IMR-90 (cell line): Measurements from ENCODE around the gene SPINT1. TPM values are rescaled to one million over a fixed set of nuclear protein-coding genes. Genes with fewer than 3 reads are reported as not detected.

ENCODE experiments used
- ATAC-seq: fragments of 200-7000 bp; cut with Tn5 transposase; 2 replicates; pipeline ENCODE4 v1.9.1; 2020; ENCODE audit warnings: low read depth, mild to moderate bottlenecking, moderate library complexity
- BruUV-seq: library from RNA; stranded (reverse); fragments of 400-500 nt; replicated peaks from 2 replicates; lab custom pipeline; 2021; lab: Mats Ljungman, UMichigan
- CTCF ChIA-PET: fragments of 300-600 bp; formaldehyde crosslinking; extraction: SDS; loops from one replicate; lab custom pipeline; 2021; ENCODE audit warnings: antibody characterized with exemption; lab: Yijun Ruan, JAX
- POLR2A ChIA-PET: fragments of 300-600 bp; sonication (Branson Sonifier 250); formaldehyde crosslinking; loops from one replicate; lab custom pipeline; 2022; ENCODE audit warnings: antibody characterized with exemption; ENCODE audit not compliant: unreplicated experiment; lab: Charles Lee
- DNase-seq: peaks from one replicate; pipeline ENCODE4 v3.0.0; 2013
- H2AFZ ChIP-seq: replicated peaks from 2 replicates; pipeline ENCODE3; 2013; ENCODE audit warnings: low read length, mild to moderate bottlenecking; ENCODE audit not compliant: poor library complexity
- H2AK5ac ChIP-seq: 2 replicates; pipeline ENCODE4 v1.6.1; 2013; ENCODE audit warnings: low read depth, low read length, inconsistent platforms
- H2AK9ac ChIP-seq: replicated peaks from 2 replicates; pipeline ENCODE3; 2013; ENCODE audit warnings: mild to moderate bottlenecking, low read depth, low read length, moderate library complexity; ENCODE audit not compliant: poor library complexity
- H2BK120ac ChIP-seq: 2 replicates; pipeline ENCODE4 v1.6.1; 2013; ENCODE audit warnings: low read depth, low read length, inconsistent platforms
- H2BK15ac ChIP-seq: 3 replicates; pipeline ENCODE4 v1.6.1; 2013; ENCODE audit warnings: low read depth, low read length, inconsistent platforms
- H2BK20ac ChIP-seq: 2 replicates; pipeline ENCODE4 v1.6.1; 2013; ENCODE audit warnings: low read depth, mild to moderate bottlenecking, inconsistent platforms, low read length, moderate library complexity
- H2BK5ac ChIP-seq: 2 replicates; pipeline ENCODE4 v1.6.1; 2013; ENCODE audit warnings: mild to moderate bottlenecking, low read depth, low read length, inconsistent platforms; ENCODE audit not compliant: poor library complexity, severe bottlenecking
- H3K14ac ChIP-seq: replicated peaks from 2 replicates; pipeline ENCODE4 v1.6.1; 2013; ENCODE audit warnings: low read depth, low read length, inconsistent platforms
- H3K18ac ChIP-seq: 2 replicates; pipeline ENCODE4 v1.6.1; 2013; ENCODE audit warnings: low read depth, low read length, control low read depth
- H3K23ac ChIP-seq: 2 replicates; pipeline ENCODE4 v1.6.1; 2013; ENCODE audit warnings: low read depth, low read length, inconsistent platforms
- H3K27ac ChIP-seq: 2 replicates; pipeline ENCODE4 v1.5.1; 2013; ENCODE audit warnings: mild to moderate bottlenecking, control low read depth, low read length; ENCODE audit not compliant: insufficient read depth
- H3K27me3 ChIP-seq: 2 replicates; pipeline ENCODE4 v1.6.1; 2013; ENCODE audit warnings: low read length; ENCODE audit not compliant: control insufficient read depth, insufficient read depth
- H3K36me3 ChIP-seq: 2 replicates; pipeline ENCODE4 v1.6.1; 2013; ENCODE audit warnings: low read length, mixed read lengths; ENCODE audit not compliant: control insufficient read depth, insufficient read depth
- H3K4ac ChIP-seq: 2 replicates; pipeline ENCODE4 v1.6.1; 2013; ENCODE audit warnings: low read depth, low read length, inconsistent platforms
- H3K4me1 ChIP-seq: 2 replicates; pipeline ENCODE4 v1.6.1; 2013; ENCODE audit warnings: low read length, mixed read lengths; ENCODE audit not compliant: control insufficient read depth, insufficient read depth
- H3K4me2 ChIP-seq: 2 replicates; pipeline ENCODE4 v1.6.1; 2013; ENCODE audit warnings: low read depth, mild to moderate bottlenecking, control low read depth, low read length, moderate library complexity
- H3K4me3 ChIP-seq: 2 replicates; pipeline ENCODE4 v1.5.1; 2013; ENCODE audit warnings: low read depth, mild to moderate bottlenecking, control low read depth, low read length, moderate library complexity; ENCODE audit not compliant: insufficient read depth
- H3K56ac ChIP-seq: 2 replicates; pipeline ENCODE4 v1.6.1; 2013; ENCODE audit warnings: low read length, inconsistent platforms; ENCODE audit not compliant: insufficient read depth; ENCODE audit errors: extremely low read depth
- H3K79me1 ChIP-seq, 2 experiments: 2 replicates each; pipeline ENCODE4 v1.6.1; 2013; ENCODE audit warnings: low read length in 2 of 2, inconsistent platforms in 1 of 2, low read depth in 1 of 2
- H3K9ac ChIP-seq: 2 replicates; pipeline ENCODE4 v1.6.1; 2013; ENCODE audit warnings: low read depth, low read length, control low read depth
- H3K9me1 ChIP-seq: 2 replicates; pipeline ENCODE4 v1.6.1; 2013; ENCODE audit warnings: low read length, inconsistent platforms; ENCODE audit not compliant: insufficient read depth
- H3K9me3 ChIP-seq: 2 replicates; pipeline ENCODE4 v1.6.1; 2013; ENCODE audit warnings: low read length; ENCODE audit not compliant: control insufficient read depth, insufficient read depth
- H4K20me1 ChIP-seq: 2 replicates; pipeline ENCODE4 v1.6.1; 2013; ENCODE audit warnings: low read length, inconsistent platforms; ENCODE audit not compliant: insufficient read depth
- H4K5ac ChIP-seq: 2 replicates; pipeline ENCODE4 v1.6.1; 2013; ENCODE audit warnings: mild to moderate bottlenecking, low read depth, low read length, control low read depth
- H4K8ac ChIP-seq, 2 experiments: 2 replicates each; pipeline ENCODE4 v1.6.1; 2013; ENCODE audit warnings: low read depth in 2 of 2, low read length in 2 of 2, control low read depth in 1 of 2, inconsistent platforms in 1 of 2
- H4K91ac ChIP-seq: 2 replicates; pipeline ENCODE4 v1.6.1; 2013; ENCODE audit warnings: low read depth, low read length, inconsistent platforms; ENCODE audit not compliant: insufficient read depth
- BHLHE40 ChIP-seq: fragments of 150-350 bp; IDR thresholded peaks from 2 replicates; pipeline ENCODE4 v1.6.1; 2016; ENCODE audit warnings: mild to moderate bottlenecking, low read depth, low read length
- CEBPB ChIP-seq: IDR thresholded peaks from 2 replicates; pipeline ENCODE4 v1.6.1; 2012; ENCODE audit warnings: low read depth, low read length, improper control_type of control experiment
- FOS ChIP-seq: fragments of 150-350 bp; IDR thresholded peaks from 2 replicates; pipeline ENCODE4 v1.6.1; 2016; ENCODE audit warnings: low read depth, low read length
- MAFK ChIP-seq: IDR thresholded peaks from 2 replicates; pipeline ENCODE4 v1.6.1; 2012; ENCODE audit warnings: low read depth, low read length, improper control_type of control experiment
- MAZ ChIP-seq: IDR thresholded peaks from 2 replicates; pipeline ENCODE4 v1.6.1; 2012; ENCODE audit warnings: low read depth, mild to moderate bottlenecking, low read length, improper control_type of control experiment, moderate library complexity, borderline replicate concordance
- MXI1 ChIP-seq: IDR thresholded peaks from 2 replicates; pipeline ENCODE4 v1.6.1; 2012; ENCODE audit warnings: low read depth, mild to moderate bottlenecking, low read length, moderate library complexity, borderline replicate concordance
- NFE2L2 ChIP-seq: fragments of 150-350 bp; IDR thresholded peaks from 2 replicates; pipeline ENCODE4 v1.6.1; 2016; ENCODE audit warnings: low read depth, mild to moderate bottlenecking, low read length
- POLR2A ChIP-seq: IDR thresholded peaks from 2 replicates; pipeline ENCODE4 v1.6.1; 2012; ENCODE audit warnings: mild to moderate bottlenecking, low read depth, low read length
- RFX5 ChIP-seq: IDR thresholded peaks from 2 replicates; pipeline ENCODE4 v1.8.0; 2012; ENCODE audit warnings: low read depth, mild to moderate bottlenecking, low read length, moderate library complexity
- SMC3 ChIP-seq: fragments of 150-350 bp; IDR thresholded peaks from 2 replicates; pipeline ENCODE4 v1.6.1; 2016; ENCODE audit warnings: low read depth, mild to moderate bottlenecking, antibody characterized with exemption, low read length, moderate library complexity
- WGBS, 2 experiments: methylation state at CpG; one replicate each; pipeline versions ENCODE4 v1.1.5 to v1.1.7; 2013; ENCODE audit warnings: missing lambda C conversion rate in 2 of 2; ENCODE audit not compliant: insufficient read length in 1 of 2; ENCODE audit errors: extremely low coverage in 2 of 2; 5-methylcytosine and 5-hydroxymethylcytosine counted together
- dilution Hi-C: fragments of 300-500 bp; cut with HindIII; formaldehyde crosslinking; loops from one replicate; pipeline ENCODE4 v1.14.3; 2018; ENCODE audit warnings: low sequenced_read_pairs; ENCODE audit not compliant: unreplicated experiment
- in situ Hi-C: fragments of 300-500 bp; cut with MboI; formaldehyde crosslinking; loops from 3 replicates; pipeline ENCODE4 v1.14.3; 2019; ENCODE audit warnings: low sequenced_read_pairs, inconsistent platforms, mixed read lengths
- intact Hi-C: fragments of 100-400 bp; cut with micrococcal nuclease; formaldehyde crosslinking; loops from 2 replicates; pipeline ENCODE4 v1.10.0; 2022
- polyA plus RNA-seq, 3 experiments: library from polyadenylated mRNA; depleted of rRNA; stranded (reverse); fragments of >200 nt; gene quantifications; 2 replicates each; pipeline ENCODE4 v1.2.3, GENCODE V29; 2012; ENCODE audit warnings: low replicate concordance in 1 of 3
- total RNA-seq: library from RNA; depleted of rRNA; stranded (reverse); fragments of >200 nt; gene quantifications from 2 replicates; pipeline ENCODE4 v1.2.3, GENCODE V29; 2012
- TF ChIP-seq, protein P1 (sequence below): conservative IDR thresholded peaks from 2 replicates; pipeline ENCODE4 v1.5.1; 2012; ENCODE audit warnings: mild to moderate bottlenecking, low read depth, low read length, improper control_type of control experiment
- TF ChIP-seq, protein P2 (sequence below): fragments of 150-350 bp; IDR thresholded peaks from 2 replicates; pipeline ENCODE4 v1.6.1; 2017; ENCODE audit warnings: mild to moderate bottlenecking, antibody characterized with exemption, low read length, low read depth

SPINT1 gene
- total and polyA plus RNA-seq, 2 of the 4 experiments (the other 2 are of a cell fraction): 0.90 to 2.1 TPM

DNA sequence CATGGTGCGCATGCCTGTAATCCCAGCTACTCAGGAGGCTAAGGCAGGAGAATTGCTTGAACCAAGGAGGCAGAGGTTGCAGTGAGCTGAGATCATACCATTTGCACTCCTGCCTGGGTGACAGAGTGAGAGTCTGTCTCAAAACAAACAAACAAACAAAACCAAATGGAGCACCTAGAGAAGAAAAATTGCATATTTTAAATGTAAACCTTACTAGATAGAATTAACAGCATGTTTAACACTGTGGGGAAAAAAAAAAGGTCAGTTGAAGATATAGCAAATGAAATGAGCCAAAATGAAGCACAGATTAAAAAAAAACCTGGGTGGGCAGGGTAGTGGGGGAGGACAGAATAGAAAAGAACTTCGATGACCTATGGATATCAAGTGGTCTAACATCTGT, 22.7 kb upstream of the SPINT1 start:
- Histone ChIP-seq H3K4me3 (no peak overlapping the region), H3K79me1 (no peaks in the 10 kb centered on the region), H3K9me1 (peaks cover 3% of the 10 kb centered on the region; the same call in 1 of the 2 replicates), H3K9ac (no peak overlapping the region), H4K5ac (no peak overlapping the region), H3K23ac (no peak overlapping the region), H2BK20ac (no peak overlapping the region), H3K18ac (no peak overlapping the region), H3K9me3 (no peaks in the 10 kb centered on the region), H3K14ac (no peak overlapping the region), H3K4me1 (peaks cover 8% of the 10 kb centered on the region), H4K91ac (no peak overlapping the region), H3K4me2 (no peak overlapping the region), H3K27me3 (no peaks in the 10 kb centered on the region), H2BK5ac (no peak overlapping the region), H2BK120ac (no peak overlapping the region), H4K8ac (no peak overlapping the region), H3K4ac (no peak overlapping the region), H2AFZ (no peak overlapping the region), H2BK15ac (no peak overlapping the region), H4K20me1 (no peaks in the 10 kb centered on the region; the same call in 1 of the 2 replicates), H3K27ac (no peak overlapping the region), H3K56ac (no peak overlapping the region), H3K36me3 (no peaks in the 10 kb centered on the region), H2AK9ac (no peak overlapping the region), H2AK5ac (no peak overlapping the region)
- dilution Hi-C loops (no loop called here), intact Hi-C loops (no loop called here), in situ Hi-C loops (no loop called here)
- DNase-seq (no peak), ATAC-seq (no peak)
- no TSS peak for BruUV-seq
- POLR2A ChIA-PET: no interaction called here
- CTCF ChIA-PET: no interaction called here
- TF ChIP-seq NFE2L2 (no peak), RFX5 (no peak), BHLHE40 (no peak), FOS (no peak), MAFK (no peak), SMC3 (no peak), MAZ (no peak), POLR2A (no peak), CEBPB (no peak), MXI1 (no peak)
- TF ChIP-seq, protein P1, sequence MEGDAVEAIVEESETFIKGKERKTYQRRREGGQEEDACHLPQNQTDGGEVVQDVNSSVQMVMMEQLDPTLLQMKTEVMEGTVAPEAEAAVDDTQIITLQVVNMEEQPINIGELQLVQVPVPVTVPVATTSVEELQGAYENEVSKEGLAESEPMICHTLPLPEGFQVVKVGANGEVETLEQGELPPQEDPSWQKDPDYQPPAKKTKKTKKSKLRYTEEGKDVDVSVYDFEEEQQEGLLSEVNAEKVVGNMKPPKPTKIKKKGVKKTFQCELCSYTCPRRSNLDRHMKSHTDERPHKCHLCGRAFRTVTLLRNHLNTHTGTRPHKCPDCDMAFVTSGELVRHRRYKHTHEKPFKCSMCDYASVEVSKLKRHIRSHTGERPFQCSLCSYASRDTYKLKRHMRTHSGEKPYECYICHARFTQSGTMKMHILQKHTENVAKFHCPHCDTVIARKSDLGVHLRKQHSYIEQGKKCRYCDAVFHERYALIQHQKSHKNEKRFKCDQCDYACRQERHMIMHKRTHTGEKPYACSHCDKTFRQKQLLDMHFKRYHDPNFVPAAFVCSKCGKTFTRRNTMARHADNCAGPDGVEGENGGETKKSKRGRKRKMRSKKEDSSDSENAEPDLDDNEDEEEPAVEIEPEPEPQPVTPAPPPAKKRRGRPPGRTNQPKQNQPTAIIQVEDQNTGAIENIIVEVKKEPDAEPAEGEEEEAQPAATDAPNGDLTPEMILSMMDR: no peak
- TF ChIP-seq, protein P2, sequence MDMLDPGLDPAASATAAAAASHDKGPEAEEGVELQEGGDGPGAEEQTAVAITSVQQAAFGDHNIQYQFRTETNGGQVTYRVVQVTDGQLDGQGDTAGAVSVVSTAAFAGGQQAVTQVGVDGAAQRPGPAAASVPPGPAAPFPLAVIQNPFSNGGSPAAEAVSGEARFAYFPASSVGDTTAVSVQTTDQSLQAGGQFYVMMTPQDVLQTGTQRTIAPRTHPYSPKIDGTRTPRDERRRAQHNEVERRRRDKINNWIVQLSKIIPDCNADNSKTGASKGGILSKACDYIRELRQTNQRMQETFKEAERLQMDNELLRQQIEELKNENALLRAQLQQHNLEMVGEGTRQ: no peak
- no CpG with 5 or more reads among the region's 2 CpGs for WGBS, 2 experiments
